ENCODE data around the gene ARID3C.

Gene ARID3C

DNA sequence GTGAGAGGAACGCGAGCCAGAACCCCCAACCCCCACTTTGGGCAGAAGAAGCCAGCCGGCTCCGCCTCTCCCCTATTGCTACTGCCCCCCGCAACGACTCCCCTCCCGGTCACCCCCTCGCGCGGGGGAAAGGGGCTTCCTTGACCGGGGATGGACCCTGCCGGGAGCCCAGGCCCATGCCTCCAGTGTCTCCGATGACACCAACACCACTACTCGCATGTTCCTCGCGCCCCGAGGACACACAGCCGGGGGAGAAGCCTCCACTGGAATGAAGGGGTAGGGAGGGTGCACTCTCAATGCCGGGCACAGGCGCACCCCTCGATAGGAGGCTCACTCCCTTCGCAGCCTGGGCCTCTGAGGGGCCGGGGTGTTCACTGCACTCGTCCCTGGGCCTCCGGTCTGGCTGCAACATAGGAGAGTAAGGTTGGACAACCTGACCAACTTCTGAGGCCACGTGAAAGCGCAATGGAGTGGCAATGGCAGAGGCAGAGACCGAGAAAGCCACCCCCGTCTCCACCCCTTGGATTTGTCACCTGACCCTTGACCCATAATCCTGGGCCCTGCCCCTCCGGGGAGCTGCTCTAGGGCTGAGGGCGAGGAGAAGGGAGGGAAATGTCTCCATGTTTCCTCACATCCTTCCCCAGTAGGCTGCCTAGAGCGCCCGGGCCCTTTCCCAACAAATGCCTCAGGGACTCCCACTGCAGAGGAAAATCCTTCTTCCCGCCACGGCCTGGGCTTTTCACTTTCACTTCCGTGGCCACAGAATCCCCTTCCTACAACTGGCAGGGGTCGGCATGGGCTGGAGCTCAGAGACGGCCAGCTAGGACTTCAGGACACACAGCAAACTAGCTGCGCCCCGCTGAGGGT lies 38.3 kb downstream of the ARID3C start:
- POLR2A ChIA-PET = no interaction called here
- H3K27me3 ChIP-seq (replicated peaks in 2 of 5; ENCODE audit: control insufficient read depth in 4 of 5, insufficient read depth in 5 of 5, low read length in 4 of 5) = peaks cover 11 to 94% (median 55%) of the 10 kb centered on the region in 5 experiments
- WGBS (ENCODE audit: insufficient coverage) = 2% methylated on average over 27 of the region's 40 CpGs

GRCh38 chr9:34589636-34590380 lies 39.1 kb downstream of the ARID3C start, which contains the start of gene CNTFR:
TSS of gene CNTFR (minus strand) at chr9:34589724. CDS start at chr9:34568981, 20,743 bp downstream.
- peak in 2 of 3 donors; percentile 42 to 61 for DNase-seq
- H3K27me3 ChIP-seq (replicated peaks in 2 of 5; ENCODE audit: control insufficient read depth in 4 of 5, insufficient read depth in 5 of 5, low read length in 4 of 5) = peaks cover 11 to 99% (median 58%) of the 10 kb centered on the region in 5 experiments
- H3K4me3 ChIP-seq (ENCODE audit: control insufficient read depth in 1 of 7, extremely low read depth in 1 of 7, insufficient read depth in 4 of 7, low read depth in 2 of 7, low read length in 6 of 7) = peak within 1 kb of the TSS; percentile 2 to 74 (median 47)
- peaks cover 0 to 47% (median 43%) of the 10 kb centered on the region in 4 experiments for H3K4me1 ChIP-seq (ENCODE audit: control extremely low read depth in 1 of 4, control insufficient read depth in 4 of 4, insufficient read depth in 4 of 4, low read length in 3 of 4)
- CTCF ChIA-PET = no interaction called here
- no peak within 1 kb of the TSS for H3K27ac ChIP-seq (ENCODE audit: insufficient read depth in 1 of 2, low read depth in 1 of 2, low read length in 2 of 2, poor library complexity in 1 of 2, severe bottlenecking in 2 of 2)
- POLR2A ChIA-PET = interaction anchor here (0.6 kb wide), 1 partner anchor 12 kb away, joined by 3 read pairs; no protein-coding TSS in a partner anchor
- 0% methylated on average over 66 of the region's 104 CpGs for WGBS (ENCODE audit: insufficient coverage)
- H3K36me3 ChIP-seq (ENCODE audit: control insufficient read depth in 4 of 4, insufficient read depth in 4 of 4, low read length in 3 of 4) = no peaks in the 10 kb centered on the region
- peaks cover 0 to 2% (median 0%) of the 10 kb centered on the region in 5 experiments for H3K9me3 ChIP-seq (ENCODE audit: control extremely low read depth in 1 of 5, control insufficient read depth in 4 of 5, insufficient read depth in 2 of 5, low read depth in 1 of 5, low read length in 4 of 5)

More for the DNA sequence above, 38.3 kb downstream of the ARID3C start:
- CTCF ChIA-PET = interaction anchor here (0.8 to 5.6 kb wide), 20 partner anchors 10 to 190 kb away, joined by 3 to 57 read pairs (median 4); no protein-coding TSS in a partner anchor
- Histone ChIP-seq H3K4me3 (ENCODE audit: control insufficient read depth in 1 of 7, extremely low read depth in 1 of 7, insufficient read depth in 4 of 7, low read depth in 2 of 7, low read length in 6 of 7) (peak overlapping the region in 6 of 7 experiments; percentile 9 to 74 (median 60)), H3K4me1 (ENCODE audit: control extremely low read depth in 1 of 4, control insufficient read depth in 4 of 4, insufficient read depth in 4 of 4, low read length in 3 of 4) (peaks cover 0 to 47% (median 43%) of the 10 kb centered on the region in 4 experiments), H3K27ac (ENCODE audit: insufficient read depth in 1 of 2, low read depth in 1 of 2, low read length in 2 of 2, poor library complexity in 1 of 2, severe bottlenecking in 2 of 2) (no peak overlapping the region), H3K36me3 (ENCODE audit: control insufficient read depth in 4 of 4, insufficient read depth in 4 of 4, low read length in 3 of 4) (no peaks in the 10 kb centered on the region), H3K9me3 (ENCODE audit: control extremely low read depth in 1 of 5, control insufficient read depth in 4 of 5, insufficient read depth in 2 of 5, low read depth in 1 of 5, low read length in 4 of 5) (no peaks in the 10 kb centered on the region)
- DNase-seq = peak in 1 of 3 donors; percentile 26

DNA sequence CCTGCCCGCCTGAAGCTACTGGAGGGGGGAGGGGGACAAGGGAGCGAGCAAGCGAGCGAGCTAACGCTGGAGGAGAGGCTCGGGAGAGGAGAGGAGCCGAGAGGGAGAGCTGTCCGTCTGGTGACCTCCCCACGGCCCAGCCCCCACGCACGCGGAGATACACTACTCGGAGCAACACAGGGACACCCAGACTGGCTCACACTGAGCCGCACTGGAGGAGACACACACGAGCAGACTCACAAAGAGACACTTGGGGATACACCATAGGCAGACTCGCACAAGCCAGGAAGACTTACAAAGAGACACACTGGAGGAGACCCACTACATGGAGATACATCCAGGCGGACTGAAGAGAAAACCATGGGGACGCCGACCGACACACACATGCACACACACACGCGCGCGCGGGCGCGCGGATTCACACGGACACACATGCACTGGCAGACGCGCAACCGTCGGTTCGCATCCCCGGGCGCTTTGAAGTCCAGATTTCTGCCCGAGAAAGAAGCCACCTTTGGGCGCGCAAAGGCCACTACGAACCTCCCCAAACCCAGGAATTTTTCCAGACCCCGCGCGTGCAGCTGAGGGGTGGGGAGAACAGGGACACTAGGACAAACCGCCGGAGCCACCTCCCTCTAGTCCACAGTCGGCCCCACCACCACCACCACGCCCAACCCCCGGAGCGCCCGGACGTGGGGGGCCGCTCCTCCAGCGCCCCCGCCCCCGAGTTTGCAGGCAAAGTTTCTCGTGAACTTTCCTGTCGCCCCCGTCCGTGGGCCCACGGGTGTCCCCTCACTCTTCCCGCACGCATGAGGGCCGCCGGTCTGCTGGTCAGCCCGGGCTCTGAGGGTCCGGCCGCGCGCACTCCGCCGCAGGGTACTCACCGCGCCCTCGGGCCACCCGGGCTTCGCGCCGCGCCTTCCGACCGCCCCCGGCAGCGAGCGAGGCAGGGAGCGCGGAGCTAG lies 39.9 kb downstream of the ARID3C start:
- POLR2A ChIA-PET = interaction anchor here (0.5 to 0.6 kb wide), 2 partner anchors 11 to 158 kb away, joined by 3 to 6 read pairs; no protein-coding TSS in a partner anchor
- H3K4me3 ChIP-seq (ENCODE audit: control insufficient read depth in 1 of 7, extremely low read depth in 1 of 7, insufficient read depth in 4 of 7, low read depth in 2 of 7, low read length in 6 of 7) = peak overlapping the region in 3 of 7 experiments; percentile 25 to 70 (median 55)
- CTCF ChIA-PET = interaction anchor here (1.6 kb wide), 1 partner anchor 43 kb away, joined by 3 read pairs; no protein-coding TSS in a partner anchor
- H3K36me3 ChIP-seq (ENCODE audit: control insufficient read depth in 4 of 4, insufficient read depth in 4 of 4, low read length in 3 of 4) = no peaks in the 10 kb centered on the region
- H3K9me3 ChIP-seq (ENCODE audit: control extremely low read depth in 1 of 5, control insufficient read depth in 4 of 5, insufficient read depth in 2 of 5, low read depth in 1 of 5, low read length in 4 of 5) = peaks cover 0 to 2% (median 0%) of the 10 kb centered on the region in 5 experiments
- peaks cover 11 to 99% (median 57%) of the 10 kb centered on the region in 5 experiments for H3K27me3 ChIP-seq (replicated peaks in 2 of 5; ENCODE audit: control insufficient read depth in 4 of 5, insufficient read depth in 5 of 5, low read length in 4 of 5)
- WGBS (ENCODE audit: insufficient coverage) = 1% methylated on average over 68 of the region's 86 CpGs
- DNase-seq = peak in 1 of 3 donors; percentile 29
- peaks cover 0 to 47% (median 43%) of the 10 kb centered on the region in 4 experiments for H3K4me1 ChIP-seq (ENCODE audit: control extremely low read depth in 1 of 4, control insufficient read depth in 4 of 4, insufficient read depth in 4 of 4, low read length in 3 of 4)
- no peak overlapping the region for H3K27ac ChIP-seq (ENCODE audit: insufficient read depth in 1 of 2, low read depth in 1 of 2, low read length in 2 of 2, poor library complexity in 1 of 2, severe bottlenecking in 2 of 2)

DNA sequence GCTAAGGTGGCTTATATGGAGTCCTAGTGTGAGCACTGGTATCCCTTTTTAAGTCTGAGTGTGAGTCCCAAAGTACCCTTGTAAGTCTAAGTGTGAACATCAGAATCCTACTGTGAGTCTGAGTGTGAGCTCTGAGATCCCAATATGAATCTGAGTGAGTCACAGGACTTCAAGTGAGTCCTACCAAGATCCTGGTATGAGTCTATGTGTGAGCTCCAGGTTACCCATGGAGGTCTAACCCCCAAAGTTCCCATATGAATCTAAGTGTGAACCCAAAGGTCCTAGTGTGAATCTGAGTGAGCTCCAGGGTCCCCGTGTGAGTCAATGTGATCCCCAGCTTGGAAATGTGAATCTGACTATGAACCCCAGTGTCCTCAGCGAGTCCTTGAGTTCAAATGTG lies 41.6 kb downstream of the ARID3C start:
- no peaks in the 10 kb centered on the region for H3K36me3 ChIP-seq (ENCODE audit: control insufficient read depth in 4 of 4, insufficient read depth in 4 of 4, low read length in 3 of 4)
- peaks cover 11 to 99% (median 56%) of the 10 kb centered on the region in 5 experiments for H3K27me3 ChIP-seq (replicated peaks in 2 of 5; ENCODE audit: control insufficient read depth in 4 of 5, insufficient read depth in 5 of 5, low read length in 4 of 5)
- POLR2A ChIA-PET = interaction anchor here (0.5 kb wide), 1 partner anchor 250 kb away, joined by 3 read pairs; no protein-coding TSS in a partner anchor
- no peak for DNase-seq
- no peak overlapping the region for H3K4me3 ChIP-seq (ENCODE audit: control insufficient read depth in 1 of 7, extremely low read depth in 1 of 7, insufficient read depth in 4 of 7, low read depth in 2 of 7, low read length in 6 of 7)
- peaks cover 0 to 38% (median 33%) of the 10 kb centered on the region in 4 experiments for H3K4me1 ChIP-seq (ENCODE audit: control extremely low read depth in 1 of 4, control insufficient read depth in 4 of 4, insufficient read depth in 4 of 4, low read length in 3 of 4)
- CTCF ChIA-PET = interaction anchor here (0.9 to 1.9 kb wide), 6 partner anchors 15 to 151 kb away, joined by 3 to 5 read pairs (median 3); no protein-coding TSS in a partner anchor
- H3K27ac ChIP-seq (ENCODE audit: insufficient read depth in 1 of 2, low read depth in 1 of 2, low read length in 2 of 2, poor library complexity in 1 of 2, severe bottlenecking in 2 of 2) = no peak overlapping the region
- 25% methylated on average over 1 of the region's 2 CpGs for WGBS (ENCODE audit: insufficient coverage)
- peaks cover 0 to 2% (median 0%) of the 10 kb centered on the region in 5 experiments for H3K9me3 ChIP-seq (ENCODE audit: control extremely low read depth in 1 of 5, control insufficient read depth in 4 of 5, insufficient read depth in 2 of 5, low read depth in 1 of 5, low read length in 4 of 5)

DNA sequence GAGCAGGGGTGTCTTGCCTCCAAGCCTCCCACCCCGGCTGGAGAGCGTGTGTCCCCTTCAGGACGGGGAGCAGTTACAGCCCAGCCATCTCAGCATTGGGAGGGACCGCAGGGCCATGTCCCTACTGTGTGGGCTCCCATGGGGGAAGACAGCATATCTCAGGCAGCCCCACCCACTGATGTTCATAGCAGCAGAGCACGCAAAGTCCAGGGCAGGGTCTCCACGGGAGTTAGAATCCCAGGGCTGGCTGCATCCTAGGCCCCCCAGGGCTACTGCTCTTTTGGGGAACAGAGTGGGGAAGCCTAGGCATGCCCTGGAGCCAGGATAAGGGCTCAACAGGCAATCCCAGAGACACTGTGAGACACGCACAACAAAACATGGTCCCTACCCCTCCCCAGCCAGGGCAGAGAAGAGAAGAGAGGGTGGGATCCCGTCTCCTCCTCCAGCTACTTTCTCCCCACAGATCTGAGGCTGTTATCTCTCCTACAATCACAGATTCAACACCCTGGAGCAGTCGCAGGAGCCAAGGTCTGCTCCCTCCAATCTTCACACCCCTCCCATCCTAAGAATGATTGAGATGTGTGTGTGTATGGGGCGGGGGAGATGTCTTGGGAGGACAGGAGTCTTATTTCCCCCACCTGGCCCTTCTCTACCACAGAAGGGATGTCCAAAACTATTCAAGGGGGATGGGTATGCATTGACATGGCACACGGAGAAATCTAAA lies 42.8 kb downstream of the ARID3C start:
- POLR2A ChIA-PET = no interaction called here
- Histone ChIP-seq H3K36me3 (ENCODE audit: control insufficient read depth in 4 of 4, insufficient read depth in 4 of 4, low read length in 3 of 4) (no peaks in the 10 kb centered on the region), H3K4me3 (ENCODE audit: control insufficient read depth in 1 of 7, extremely low read depth in 1 of 7, insufficient read depth in 4 of 7, low read depth in 2 of 7, low read length in 6 of 7) (no peak overlapping the region), H3K4me1 (ENCODE audit: control extremely low read depth in 1 of 4, control insufficient read depth in 4 of 4, insufficient read depth in 4 of 4, low read length in 3 of 4) (peaks cover 0 to 27% (median 22%) of the 10 kb centered on the region in 4 experiments), H3K27me3 (replicated peaks in 2 of 5; ENCODE audit: control insufficient read depth in 4 of 5, insufficient read depth in 5 of 5, low read length in 4 of 5) (peaks cover 11 to 95% (median 59%) of the 10 kb centered on the region in 5 experiments), H3K9me3 (ENCODE audit: control extremely low read depth in 1 of 5, control insufficient read depth in 4 of 5, insufficient read depth in 2 of 5, low read depth in 1 of 5, low read length in 4 of 5) (peaks cover 0 to 2% (median 0%) of the 10 kb centered on the region in 5 experiments), H3K27ac (ENCODE audit: insufficient read depth in 1 of 2, low read depth in 1 of 2, low read length in 2 of 2, poor library complexity in 1 of 2, severe bottlenecking in 2 of 2) (no peak overlapping the region)
- DNase-seq = no peak
- CTCF ChIA-PET = interaction anchor here (1.2 to 1.9 kb wide), 4 partner anchors 13 to 66 kb away, joined by 3 to 5 read pairs (median 4); no protein-coding TSS in a partner anchor
- WGBS (ENCODE audit: insufficient coverage) = 37% methylated on average over 5 of the region's 11 CpGs

All from common myeloid progenitor, CD34-positive (primary cell).